Measurements from ENCODE around the gene ZNF536.

The ZNF536 gene

GRCh38 chr19:30387311-30388115, 15.3 kb downstream of the ZNF536 start:
- H3K27ac ChIP-seq (replicated peaks) = no peak overlapping the region
- no peak for DNase-seq (ENCODE audit: low read depth in 1 of 2, low spot score in 1 of 2)
- TF ChIP-seq SPI1 (IDR thresholded peaks at IDR 0.05; ENCODE audit: borderline replicate concordance, low read depth) (no peak), POLR2AphosphoS5 (IDR thresholded peaks at IDR 0.05; ENCODE audit: low read depth) (no peak), GABPA (IDR thresholded peaks at IDR 0.05; ENCODE audit: low read depth) (no peak)
- TF ChIP-seq, protein P1, sequence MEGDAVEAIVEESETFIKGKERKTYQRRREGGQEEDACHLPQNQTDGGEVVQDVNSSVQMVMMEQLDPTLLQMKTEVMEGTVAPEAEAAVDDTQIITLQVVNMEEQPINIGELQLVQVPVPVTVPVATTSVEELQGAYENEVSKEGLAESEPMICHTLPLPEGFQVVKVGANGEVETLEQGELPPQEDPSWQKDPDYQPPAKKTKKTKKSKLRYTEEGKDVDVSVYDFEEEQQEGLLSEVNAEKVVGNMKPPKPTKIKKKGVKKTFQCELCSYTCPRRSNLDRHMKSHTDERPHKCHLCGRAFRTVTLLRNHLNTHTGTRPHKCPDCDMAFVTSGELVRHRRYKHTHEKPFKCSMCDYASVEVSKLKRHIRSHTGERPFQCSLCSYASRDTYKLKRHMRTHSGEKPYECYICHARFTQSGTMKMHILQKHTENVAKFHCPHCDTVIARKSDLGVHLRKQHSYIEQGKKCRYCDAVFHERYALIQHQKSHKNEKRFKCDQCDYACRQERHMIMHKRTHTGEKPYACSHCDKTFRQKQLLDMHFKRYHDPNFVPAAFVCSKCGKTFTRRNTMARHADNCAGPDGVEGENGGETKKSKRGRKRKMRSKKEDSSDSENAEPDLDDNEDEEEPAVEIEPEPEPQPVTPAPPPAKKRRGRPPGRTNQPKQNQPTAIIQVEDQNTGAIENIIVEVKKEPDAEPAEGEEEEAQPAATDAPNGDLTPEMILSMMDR (IDR thresholded peaks at IDR 0.05; ENCODE audit: insufficient read depth, low read length) = no peak
- TF ChIP-seq, protein P2, sequence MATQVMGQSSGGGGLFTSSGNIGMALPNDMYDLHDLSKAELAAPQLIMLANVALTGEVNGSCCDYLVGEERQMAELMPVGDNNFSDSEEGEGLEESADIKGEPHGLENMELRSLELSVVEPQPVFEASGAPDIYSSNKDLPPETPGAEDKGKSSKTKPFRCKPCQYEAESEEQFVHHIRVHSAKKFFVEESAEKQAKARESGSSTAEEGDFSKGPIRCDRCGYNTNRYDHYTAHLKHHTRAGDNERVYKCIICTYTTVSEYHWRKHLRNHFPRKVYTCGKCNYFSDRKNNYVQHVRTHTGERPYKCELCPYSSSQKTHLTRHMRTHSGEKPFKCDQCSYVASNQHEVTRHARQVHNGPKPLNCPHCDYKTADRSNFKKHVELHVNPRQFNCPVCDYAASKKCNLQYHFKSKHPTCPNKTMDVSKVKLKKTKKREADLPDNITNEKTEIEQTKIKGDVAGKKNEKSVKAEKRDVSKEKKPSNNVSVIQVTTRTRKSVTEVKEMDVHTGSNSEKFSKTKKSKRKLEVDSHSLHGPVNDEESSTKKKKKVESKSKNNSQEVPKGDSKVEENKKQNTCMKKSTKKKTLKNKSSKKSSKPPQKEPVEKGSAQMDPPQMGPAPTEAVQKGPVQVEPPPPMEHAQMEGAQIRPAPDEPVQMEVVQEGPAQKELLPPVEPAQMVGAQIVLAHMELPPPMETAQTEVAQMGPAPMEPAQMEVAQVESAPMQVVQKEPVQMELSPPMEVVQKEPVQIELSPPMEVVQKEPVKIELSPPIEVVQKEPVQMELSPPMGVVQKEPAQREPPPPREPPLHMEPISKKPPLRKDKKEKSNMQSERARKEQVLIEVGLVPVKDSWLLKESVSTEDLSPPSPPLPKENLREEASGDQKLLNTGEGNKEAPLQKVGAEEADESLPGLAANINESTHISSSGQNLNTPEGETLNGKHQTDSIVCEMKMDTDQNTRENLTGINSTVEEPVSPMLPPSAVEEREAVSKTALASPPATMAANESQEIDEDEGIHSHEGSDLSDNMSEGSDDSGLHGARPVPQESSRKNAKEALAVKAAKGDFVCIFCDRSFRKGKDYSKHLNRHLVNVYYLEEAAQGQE (IDR thresholded peaks at IDR 0.05; ENCODE audit: insufficient replicate concordance, low read depth) = no peak
- peaks cover 7% of the 10 kb centered on the region for H3K27me3 ChIP-seq (ENCODE audit: insufficient read depth, poor library complexity, severe bottlenecking)
- H3K4me3 ChIP-seq (replicated peaks; ENCODE audit: insufficient read depth, low read length) = no peak overlapping the region

GRCh38 chr19:30388327-30388726, 16.1 kb downstream of the ZNF536 start:
- no peak for DNase-seq (ENCODE audit: low read depth in 1 of 2, low spot score in 1 of 2)
- no peak overlapping the region for H3K27ac ChIP-seq (replicated peaks)
- peaks cover 9% of the 10 kb centered on the region for H3K27me3 ChIP-seq (ENCODE audit: insufficient read depth, poor library complexity, severe bottlenecking)
- TF ChIP-seq SPI1 (IDR thresholded peaks at IDR 0.05; ENCODE audit: borderline replicate concordance, low read depth) (no peak), GABPA (IDR thresholded peaks at IDR 0.05; ENCODE audit: low read depth) (no peak), POLR2AphosphoS5 (IDR thresholded peaks at IDR 0.05; ENCODE audit: low read depth) (no peak)
- TF ChIP-seq, protein P1 (IDR thresholded peaks at IDR 0.05; ENCODE audit: insufficient read depth, low read length) = no peak
- TF ChIP-seq, protein P2 (IDR thresholded peaks at IDR 0.05; ENCODE audit: insufficient replicate concordance, low read depth) = no peak
- H3K4me3 ChIP-seq (replicated peaks; ENCODE audit: insufficient read depth, low read length) = no peak overlapping the region

DNA sequence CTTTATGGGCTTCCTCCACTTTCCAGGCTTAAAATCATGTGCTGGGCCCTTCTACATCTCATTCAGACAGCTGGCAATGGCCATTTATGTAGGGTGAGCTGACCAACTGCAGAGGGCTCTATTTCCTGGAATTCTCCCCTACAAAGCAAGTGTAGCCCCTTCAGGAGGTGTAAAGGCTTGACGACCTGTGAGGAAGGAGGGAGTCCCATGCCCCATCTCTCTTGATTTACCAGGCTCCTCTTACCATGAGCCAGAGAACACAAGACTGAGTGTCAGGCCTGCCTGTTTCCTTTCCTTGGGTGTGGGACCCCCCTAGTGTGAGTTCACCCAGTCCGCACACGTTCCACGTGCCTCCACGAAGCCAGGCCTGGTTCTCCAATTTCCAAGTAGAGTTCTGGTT, 16.6 kb downstream of the ZNF536 start:
- no peak for DNase-seq (ENCODE audit: low read depth in 1 of 2, low spot score in 1 of 2)
- no peak for TF ChIP-seq POLR2AphosphoS5 (IDR thresholded peaks at IDR 0.05; ENCODE audit: low read depth)
- no peak for TF ChIP-seq SPI1 (IDR thresholded peaks at IDR 0.05; ENCODE audit: borderline replicate concordance, low read depth)
- no peak overlapping the region for H3K4me3 ChIP-seq (replicated peaks; ENCODE audit: insufficient read depth, low read length)
- peaks cover 9% of the 10 kb centered on the region for H3K27me3 ChIP-seq (ENCODE audit: insufficient read depth, poor library complexity, severe bottlenecking)
- no peak overlapping the region for H3K27ac ChIP-seq (replicated peaks)

GRCh38 chr19:30390356-30390988, 18.3 kb downstream of the ZNF536 start:
- H3K27me3 ChIP-seq (ENCODE audit: insufficient read depth, poor library complexity, severe bottlenecking) = peaks cover 9% of the 10 kb centered on the region
- H3K27ac ChIP-seq (replicated peaks) = no peak overlapping the region
- DNase-seq (ENCODE audit: low read depth in 1 of 2, low spot score in 1 of 2) = no peak
- TF ChIP-seq GABPA (IDR thresholded peaks at IDR 0.05; ENCODE audit: low read depth) = no peak
- no peak for TF ChIP-seq POLR2AphosphoS5 (IDR thresholded peaks at IDR 0.05; ENCODE audit: low read depth)
- TF ChIP-seq, protein P1 (IDR thresholded peaks at IDR 0.05; ENCODE audit: insufficient read depth, low read length) = no peak
- TF ChIP-seq, protein P2 (IDR thresholded peaks at IDR 0.05; ENCODE audit: insufficient replicate concordance, low read depth) = no peak
- no peak for TF ChIP-seq SPI1 (IDR thresholded peaks at IDR 0.05; ENCODE audit: borderline replicate concordance, low read depth)
- H3K4me3 ChIP-seq (replicated peaks; ENCODE audit: insufficient read depth, low read length) = no peak overlapping the region

Measured in HL-60 (cell line).